CD4-positive, alpha-beta memory T cell (primary cell): ENCODE measurements around the gene PRUNE2. TPM values are rescaled to one million over a fixed set of nuclear protein-coding genes. Genes with fewer than 3 reads are reported as not detected.
A peak's percentile ranks its signal among the peaks of the same experiment; 100 is the strongest.

Experiments used
- CTCF ChIA-PET: fragments of 350-600 bp; sonication (Branson Sonifier 250); formaldehyde crosslinking; loops from one replicate; lab custom pipeline; 2021; ENCODE audit warnings: inconsistent platforms; ENCODE audit not compliant: partially characterized antibody; lab: Charles Lee
- POLR2A ChIA-PET: fragments of 350-600 bp; sonication (Branson Sonifier 250); formaldehyde crosslinking; loops from one replicate; lab custom pipeline; 2021; ENCODE audit not compliant: partially characterized antibody; lab: Charles Lee
- DNase-seq, 5 donors: peaks; one replicate each; pipeline versions ENCODE4 v3.0.0 to v3.0.0-alpha.2; 2020 to 2022; ENCODE audit warnings: mixed read lengths in 1 of 5
- H3K27ac ChIP-seq: one replicate; pipeline ENCODE4 v1.7.0; 2013; ENCODE audit warnings: low read depth, low read length
- H3K27me3 ChIP-seq: 2 replicates; pipeline ENCODE4 v1.7.0; 2013; ENCODE audit warnings: mild to moderate bottlenecking, low read length, moderate library complexity; ENCODE audit not compliant: insufficient read depth
- H3K36me3 ChIP-seq: 2 replicates; pipeline ENCODE4 v1.7.0; 2013; ENCODE audit warnings: mild to moderate bottlenecking, low read length, moderate library complexity; ENCODE audit not compliant: insufficient read depth
- H3K4me1 ChIP-seq: 2 replicates; pipeline ENCODE4 v1.7.0; 2013; ENCODE audit warnings: mild to moderate bottlenecking, low read length, moderate library complexity; ENCODE audit not compliant: insufficient read depth
- H3K4me3 ChIP-seq, 2 donors: one replicate each; pipeline ENCODE4 v1.7.0; 2013; ENCODE audit warnings: low read length in 2 of 2, mild to moderate bottlenecking in 1 of 2
- H3K9me3 ChIP-seq, 2 donors: one replicate each; pipeline ENCODE4 v1.7.0; 2013; ENCODE audit warnings: low read length in 2 of 2, control low read depth in 1 of 2; ENCODE audit not compliant: control insufficient read depth in 1 of 2
- H3K27ac Mint-ChIP-seq, 7 donors: one replicate each; pipeline ENCODE4 v1.8.0; 2020 to 2021; ENCODE audit warnings: mixed read lengths in 7 of 7, mild to moderate bottlenecking in 6 of 7, inconsistent platforms in 3 of 7, moderate library complexity in 3 of 7
- H3K27me3 Mint-ChIP-seq, 2 donors: one replicate each; pipeline ENCODE4 v1.8.0; 2020 to 2021; ENCODE audit warnings: mixed read lengths in 2 of 2
- H3K36me3 Mint-ChIP-seq, 2 donors: one replicate each; pipeline ENCODE4 v1.8.0; 2020 to 2021; ENCODE audit warnings: mixed read lengths in 2 of 2, inconsistent platforms in 1 of 2, mild to moderate bottlenecking in 1 of 2
- H3K4me1 Mint-ChIP-seq, 4 donors: one replicate each; pipeline ENCODE4 v1.8.0; 2020 to 2021; ENCODE audit warnings: mixed read lengths in 4 of 4, mild to moderate bottlenecking in 1 of 4
- H3K4me3 Mint-ChIP-seq, 8 donors: one replicate each; pipeline ENCODE4 v1.8.0; 2020 to 2021; ENCODE audit warnings: mixed read lengths in 8 of 8, mild to moderate bottlenecking in 7 of 8, moderate library complexity in 6 of 8, inconsistent platforms in 3 of 8
- H3K9me3 Mint-ChIP-seq, 8 donors: one replicate each; pipeline ENCODE4 v1.8.0; 2020 to 2021; ENCODE audit warnings: mixed read lengths in 8 of 8, mild to moderate bottlenecking in 5 of 8, inconsistent platforms in 3 of 8, moderate library complexity in 1 of 8
- intact Hi-C: fragments of 100-400 bp; cut with micrococcal nuclease; formaldehyde crosslinking; loops from one replicate; pipeline ENCODE4 v1.15.1; 2023
- polyA plus RNA-seq, 2 donors: library from polyadenylated mRNA; unstranded; fragments of 300-500 nt; fragmentation: Illumina TruSeq; gene quantifications; one replicate each; pipeline ENCODE4 v1.2.3, GENCODE V29; 2021
- total RNA-seq, 2 experiments: library from RNA; stranded (reverse); gene quantifications; one replicate each; pipeline ENCODE4 v1.2.3, GENCODE V29; 2021

The PRUNE2 gene
- total and polyA plus RNA-seq, 4 experiments from 2014 or later = 0.22 to 0.42 TPM; not detected in 2

DNA sequence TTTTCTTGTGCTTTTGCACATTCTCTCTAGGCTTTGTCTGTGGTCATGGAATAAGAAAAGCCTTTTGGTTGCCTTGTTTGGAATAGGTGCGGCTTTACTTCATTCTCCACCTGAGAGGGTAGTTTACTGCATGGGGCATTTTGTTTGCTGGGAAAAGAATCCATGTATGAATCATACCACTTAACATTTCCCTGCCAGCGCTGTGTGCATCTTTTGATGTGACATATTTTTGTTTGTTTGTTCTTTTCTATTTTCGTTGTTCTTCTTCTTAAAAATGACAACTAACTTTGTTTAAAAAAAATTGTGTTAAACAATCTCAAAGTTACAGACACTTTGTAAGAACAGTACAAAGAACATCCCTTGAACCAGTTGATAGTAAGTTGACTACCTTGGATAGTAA is 333.8 kb downstream of the PRUNE2 start:
- Mint-ChIP-seq H3K36me3 (peaks cover 0 to 4% of the 10 kb centered on the region in 2 donors), H3K27me3 (peaks cover 6 to 19% of the 10 kb centered on the region in 2 donors), H3K4me1 (peaks cover 5 to 27% (median 22%) of the 10 kb centered on the region in 4 donors), H3K27ac (no peak overlapping the region), H3K4me3 (peak overlapping the region in 6 of 8 donors; percentile 22 to 68 (median 44)), H3K9me3 (peaks cover 0 to 18% (median 12%) of the 10 kb centered on the region in 8 donors)
- Histone ChIP-seq H3K36me3 (no peaks in the 10 kb centered on the region), H3K27ac (no peak overlapping the region), H3K4me3 (no peak overlapping the region), H3K9me3 (no peaks in the 10 kb centered on the region), H3K4me1 (no peaks in the 10 kb centered on the region), H3K27me3 (no peaks in the 10 kb centered on the region)
- CTCF ChIA-PET = no interaction called here
- intact Hi-C loops = no loop called here
- POLR2A ChIA-PET = no interaction called here
- DNase-seq = no peak

DNA sequence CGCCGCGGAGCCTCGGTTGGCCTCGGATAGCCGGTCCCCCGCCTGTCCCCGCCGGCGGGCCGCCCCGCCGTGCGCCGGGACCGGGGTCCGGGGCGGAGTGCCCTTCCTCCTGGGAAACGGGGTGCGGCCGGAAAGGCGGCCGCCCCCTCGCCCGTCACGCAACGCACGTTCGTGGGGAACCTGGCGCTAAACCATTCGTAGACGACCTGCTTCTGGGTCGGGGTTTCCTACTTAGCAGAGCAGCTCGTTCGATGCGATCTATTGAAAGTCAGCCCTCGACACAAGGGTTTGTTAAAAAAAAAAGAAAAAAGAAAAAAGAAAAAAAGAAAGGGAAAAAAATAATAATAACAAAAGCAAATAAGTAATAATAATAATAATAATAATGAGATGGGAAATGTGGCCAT is 334.2 kb downstream of the PRUNE2 start:
- Histone ChIP-seq H3K27me3 (no peaks in the 10 kb centered on the region), H3K9me3 (no peaks in the 10 kb centered on the region), H3K27ac (no peak overlapping the region), H3K4me3 (no peak overlapping the region), H3K36me3 (no peaks in the 10 kb centered on the region), H3K4me1 (no peaks in the 10 kb centered on the region)
- no peak for DNase-seq
- CTCF ChIA-PET = interaction anchor here (1.3 kb wide), 1 partner anchor 38 kb away, joined by 3 read pairs; no protein-coding TSS in a partner anchor
- H3K27ac Mint-ChIP-seq = no peak overlapping the region
- peaks cover 6 to 19% of the 10 kb centered on the region in 2 donors for H3K27me3 Mint-ChIP-seq
- POLR2A ChIA-PET = no interaction called here
- H3K9me3 Mint-ChIP-seq = peaks cover 0 to 18% (median 12%) of the 10 kb centered on the region in 8 donors
- H3K36me3 Mint-ChIP-seq = peaks cover 0 to 4% of the 10 kb centered on the region in 2 donors
- intact Hi-C loops = no loop called here
- H3K4me3 Mint-ChIP-seq = peak overlapping the region; percentile 22 to 68 (median 49)
- peaks cover 5 to 27% (median 22%) of the 10 kb centered on the region in 4 donors for H3K4me1 Mint-ChIP-seq

DNA sequence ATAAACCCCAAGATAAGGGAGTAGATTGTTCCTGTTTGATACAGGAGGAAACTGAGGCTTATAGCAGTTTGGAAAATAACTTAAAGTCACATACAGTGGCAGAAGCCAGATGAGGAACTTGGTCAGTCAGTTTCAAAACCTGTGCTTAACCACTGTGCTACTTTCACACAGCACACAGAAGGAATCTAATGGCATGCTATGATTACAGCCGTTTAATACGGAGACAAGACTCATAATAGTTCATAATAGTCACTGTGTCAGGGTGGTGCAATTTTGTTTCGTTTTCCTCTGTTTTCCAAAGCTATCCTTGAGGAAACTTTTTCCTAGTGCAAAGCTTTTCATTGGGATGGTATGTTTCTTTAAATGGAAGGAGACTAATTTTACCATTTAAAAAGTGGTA is 334.6 kb downstream of the PRUNE2 start:
- no peak for DNase-seq
- peaks cover 6 to 19% of the 10 kb centered on the region in 2 donors for H3K27me3 Mint-ChIP-seq
- H3K4me3 Mint-ChIP-seq = peak overlapping the region; percentile 52 to 85 (median 78)
- intact Hi-C loops = no loop called here
- Histone ChIP-seq H3K36me3 (no peaks in the 10 kb centered on the region), H3K9me3 (no peaks in the 10 kb centered on the region), H3K4me3 (no peak overlapping the region), H3K27ac (no peak overlapping the region), H3K27me3 (no peaks in the 10 kb centered on the region), H3K4me1 (no peaks in the 10 kb centered on the region)
- peaks cover 0 to 4% of the 10 kb centered on the region in 2 donors for H3K36me3 Mint-ChIP-seq
- POLR2A ChIA-PET = no interaction called here
- H3K9me3 Mint-ChIP-seq = peaks cover 0 to 18% (median 12%) of the 10 kb centered on the region in 8 donors
- H3K4me1 Mint-ChIP-seq = peaks cover 4 to 24% (median 19%) of the 10 kb centered on the region in 4 donors
- CTCF ChIA-PET = interaction anchor here (1.3 kb wide), 1 partner anchor 38 kb away, joined by 3 read pairs; no protein-coding TSS in a partner anchor
- no peak overlapping the region for H3K27ac Mint-ChIP-seq

DNA sequence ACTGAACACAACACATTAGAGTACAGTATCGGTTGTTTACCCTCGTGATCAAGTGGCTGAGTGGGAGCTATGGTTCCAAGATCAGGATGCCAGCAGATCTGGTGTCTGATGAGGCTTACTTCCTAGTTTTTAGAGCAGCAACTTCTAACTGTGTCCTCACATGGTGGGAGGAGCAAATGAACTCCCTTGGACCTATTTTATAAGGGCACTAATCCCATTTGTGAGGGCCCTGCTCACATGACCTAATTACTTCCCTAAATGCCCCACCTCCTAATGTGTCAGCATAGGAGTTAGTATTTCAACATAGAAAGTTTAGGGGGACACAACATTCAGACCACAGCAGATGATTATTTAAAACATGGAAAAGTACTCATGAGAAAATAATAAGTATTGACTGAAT is 335.1 kb downstream of the PRUNE2 start:
- intact Hi-C loops = no loop called here
- H3K9me3 Mint-ChIP-seq = peaks cover 0 to 18% (median 11%) of the 10 kb centered on the region in 8 donors
- POLR2A ChIA-PET = no interaction called here

DNA sequence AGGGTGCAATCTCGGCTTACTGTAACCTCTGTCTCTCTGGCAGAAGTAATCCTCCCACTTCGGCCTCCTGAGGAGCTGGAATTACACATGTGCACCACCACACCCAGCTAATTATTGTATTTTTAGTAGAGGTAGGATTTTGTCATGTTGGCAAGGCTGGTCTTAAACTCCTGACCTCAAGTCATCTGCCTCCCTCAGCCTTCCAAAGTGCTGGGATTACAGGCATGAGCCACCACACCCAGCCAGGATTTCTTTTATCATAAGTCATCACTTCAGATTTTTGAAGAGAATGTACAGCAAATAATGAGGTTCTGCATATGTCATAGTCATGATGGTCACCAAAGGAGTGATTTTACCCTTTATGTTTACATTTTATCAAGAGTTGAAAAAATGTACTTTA is 338.8 kb downstream of the PRUNE2 start:
- Mint-ChIP-seq H3K27ac (no peak overlapping the region), H3K36me3 (peaks cover 0 to 4% of the 10 kb centered on the region in 2 donors), H3K9me3 (peaks cover 0 to 18% (median 11%) of the 10 kb centered on the region in 8 donors), H3K4me1 (peaks cover 2 to 14% (median 13%) of the 10 kb centered on the region in 4 donors), H3K27me3 (peaks cover 4 to 7% of the 10 kb centered on the region in 2 donors), H3K4me3 (no peak overlapping the region)
- Histone ChIP-seq H3K9me3 (no peaks in the 10 kb centered on the region), H3K4me3 (no peak overlapping the region), H3K27ac (no peak overlapping the region), H3K27me3 (no peaks in the 10 kb centered on the region), H3K4me1 (no peaks in the 10 kb centered on the region), H3K36me3 (no peaks in the 10 kb centered on the region)
- POLR2A ChIA-PET = no interaction called here
- CTCF ChIA-PET = no interaction called here
- intact Hi-C loops = no loop called here
- no peak for DNase-seq

More for the DNA sequence above, 335.1 kb downstream of the PRUNE2 start:
- Histone ChIP-seq H3K36me3 (no peaks in the 10 kb centered on the region), H3K27ac (no peak overlapping the region), H3K9me3 (no peaks in the 10 kb centered on the region), H3K27me3 (no peaks in the 10 kb centered on the region), H3K4me1 (no peaks in the 10 kb centered on the region), H3K4me3 (no peak overlapping the region)
- Mint-ChIP-seq H3K4me3 (peak overlapping the region in 6 of 8 donors; percentile 72 to 85 (median 78)), H3K4me1 (peaks cover 2 to 22% (median 16%) of the 10 kb centered on the region in 4 donors), H3K27ac (no peak overlapping the region), H3K36me3 (peaks cover 0 to 4% of the 10 kb centered on the region in 2 donors), H3K27me3 (peaks cover 6 to 19% of the 10 kb centered on the region in 2 donors)
- no peak for DNase-seq
- CTCF ChIA-PET = interaction anchor here (1.3 kb wide), 1 partner anchor 37 kb away, joined by 3 read pairs; no protein-coding TSS in a partner anchor

DNA sequence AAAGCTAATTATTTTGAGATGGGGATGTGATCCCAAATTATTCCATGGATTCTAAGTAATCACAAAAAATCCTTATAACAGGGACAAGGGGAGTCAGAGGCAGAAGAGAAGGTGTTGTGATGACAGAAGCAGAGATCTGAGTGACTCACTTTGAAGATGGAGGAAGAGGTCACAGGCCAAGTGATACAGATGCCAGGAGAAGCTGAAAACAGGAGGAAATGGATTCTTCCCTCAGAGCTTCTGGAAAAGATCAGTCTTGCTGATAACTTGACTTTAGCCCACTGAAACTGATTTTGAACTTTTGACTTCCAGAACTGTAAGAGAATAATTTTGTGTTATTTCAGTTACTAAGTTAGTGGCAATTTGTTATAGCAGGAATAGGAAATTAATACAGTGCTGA is 341.6 kb downstream of the PRUNE2 start:
- no peak overlapping the region for H3K4me3 Mint-ChIP-seq
- H3K9me3 Mint-ChIP-seq = peaks cover 0 to 3% (median under 1%) of the 10 kb centered on the region in 8 donors
- no peak overlapping the region for H3K4me3 ChIP-seq
- H3K27me3 ChIP-seq = no peaks in the 10 kb centered on the region
- ChIA-PET CTCF (no interaction called here), POLR2A (no interaction called here)
- H3K36me3 ChIP-seq = no peaks in the 10 kb centered on the region
- no peak overlapping the region for H3K27ac Mint-ChIP-seq
- intact Hi-C loops = no loop called here
- H3K27ac ChIP-seq = no peak overlapping the region
- no peaks in the 10 kb centered on the region for H3K4me1 ChIP-seq
- no peaks in the 10 kb centered on the region for H3K9me3 ChIP-seq
- peaks cover 0 to 7% (median under 1%) of the 10 kb centered on the region in 4 donors for H3K4me1 Mint-ChIP-seq
- no peak for DNase-seq
- no peaks in the 10 kb centered on the region for H3K36me3 Mint-ChIP-seq
- H3K27me3 Mint-ChIP-seq = peaks cover 0 to 2% of the 10 kb centered on the region in 2 donors

DNA sequence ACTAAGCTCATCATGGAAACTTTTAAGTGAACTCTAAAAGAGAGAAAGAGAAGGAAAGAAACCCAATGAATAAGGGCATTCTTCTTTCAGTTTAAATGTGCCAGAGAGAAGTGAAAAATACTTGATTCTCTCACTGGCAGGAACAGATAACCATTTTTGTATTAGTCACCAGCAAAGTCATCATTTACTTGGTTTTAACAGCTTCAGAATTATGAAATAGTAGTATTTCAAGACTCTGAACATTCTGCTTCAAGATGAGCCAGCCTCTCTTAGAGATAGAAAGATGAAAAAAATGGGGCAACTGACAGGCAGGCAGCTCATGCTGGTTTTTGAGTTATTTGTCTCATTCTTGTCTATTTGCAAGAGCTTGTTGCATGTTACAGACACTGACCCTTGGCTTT is 343.4 kb downstream of the PRUNE2 start:
- no peak overlapping the region for H3K4me3 Mint-ChIP-seq
- H3K27me3 ChIP-seq = no peaks in the 10 kb centered on the region
- no peak overlapping the region for H3K27ac Mint-ChIP-seq
- intact Hi-C loops = no loop called here
- peaks cover 0 to 7% (median 0%) of the 10 kb centered on the region in 4 donors for H3K4me1 Mint-ChIP-seq
- no peak overlapping the region for H3K27ac ChIP-seq
- H3K36me3 ChIP-seq = no peaks in the 10 kb centered on the region
- H3K4me3 ChIP-seq = no peak overlapping the region
- H3K36me3 Mint-ChIP-seq = no peaks in the 10 kb centered on the region
- no peak for DNase-seq
- CTCF ChIA-PET = no interaction called here
- H3K9me3 ChIP-seq = no peaks in the 10 kb centered on the region
- POLR2A ChIA-PET = no interaction called here
- H3K9me3 Mint-ChIP-seq = peaks cover 0 to 4% (median 2%) of the 10 kb centered on the region in 8 donors
- peaks cover 0 to 1% of the 10 kb centered on the region in 2 donors for H3K27me3 Mint-ChIP-seq
- H3K4me1 ChIP-seq = no peaks in the 10 kb centered on the region
